HG03460 (cell line): Measurements from ENCODE around the gene ARID1A.
A peak's percentile ranks its signal among the peaks of the same experiment; 100 is the strongest.

Source experiments
- ATAC-seq: cut with Tn5 transposase; IDR thresholded peaks from one replicate; pipeline ENCODE4 v1.9.1; 2021; ENCODE audit not compliant: unreplicated experiment

The ARID1A gene

DNA sequence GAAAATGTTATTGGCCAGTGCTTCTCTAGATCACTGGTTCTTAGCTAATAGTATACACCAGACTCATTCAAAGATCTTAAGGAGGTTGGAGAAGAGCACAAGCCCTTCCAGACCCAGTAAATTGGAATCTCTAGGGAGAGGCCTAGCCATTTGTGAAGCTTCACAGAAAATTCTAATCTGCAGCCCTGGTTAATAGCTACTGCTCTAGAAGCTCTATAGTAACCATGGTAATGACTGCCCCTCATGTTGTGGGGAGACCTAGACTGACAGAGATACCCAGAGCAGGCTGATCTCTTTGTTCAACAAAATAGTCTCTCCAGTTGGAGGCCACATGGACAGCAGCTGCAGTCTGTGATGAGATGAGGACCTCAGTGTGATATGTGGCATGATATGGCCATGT, 31.7 kb downstream of the ARID1A start:
- ATAC-seq: no peak

DNA sequence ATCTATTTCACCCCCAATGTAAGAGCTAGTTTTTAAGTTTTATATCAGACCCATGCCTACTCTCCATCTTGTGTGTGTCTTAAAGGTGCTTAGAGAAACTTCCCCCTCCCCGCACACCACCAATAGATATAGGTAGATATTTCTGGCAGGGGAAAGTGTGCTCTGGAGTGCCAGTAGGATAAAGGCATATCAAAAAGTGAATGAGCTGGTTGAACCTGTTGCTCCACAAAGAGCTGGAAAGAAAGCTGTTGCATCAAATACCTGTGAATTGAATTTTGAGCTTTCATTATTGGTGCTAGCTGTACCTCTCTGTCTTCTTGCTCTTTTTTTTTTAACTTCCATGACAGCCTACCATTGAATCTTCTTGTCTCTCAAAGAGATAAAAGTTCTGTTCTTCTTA, 32.8 kb downstream of the ARID1A start:
- ATAC-seq: no peak

DNA sequence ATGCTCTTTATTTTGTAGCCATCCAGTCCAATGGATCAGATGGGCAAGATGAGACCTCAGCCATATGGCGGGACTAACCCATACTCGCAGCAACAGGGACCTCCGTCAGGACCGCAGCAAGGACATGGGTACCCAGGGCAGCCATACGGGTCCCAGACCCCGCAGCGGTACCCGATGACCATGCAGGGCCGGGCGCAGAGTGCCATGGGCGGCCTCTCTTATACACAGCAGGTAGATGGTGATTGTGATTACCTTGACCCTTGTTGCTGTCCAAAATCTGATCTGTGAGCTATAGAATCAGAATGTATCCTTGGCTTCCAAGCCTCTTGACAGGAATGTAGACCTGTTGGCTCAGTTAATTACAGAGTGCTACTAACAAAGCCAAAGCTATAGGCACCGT, 33.8 kb downstream of the ARID1A start:
- no peak for ATAC-seq

DNA sequence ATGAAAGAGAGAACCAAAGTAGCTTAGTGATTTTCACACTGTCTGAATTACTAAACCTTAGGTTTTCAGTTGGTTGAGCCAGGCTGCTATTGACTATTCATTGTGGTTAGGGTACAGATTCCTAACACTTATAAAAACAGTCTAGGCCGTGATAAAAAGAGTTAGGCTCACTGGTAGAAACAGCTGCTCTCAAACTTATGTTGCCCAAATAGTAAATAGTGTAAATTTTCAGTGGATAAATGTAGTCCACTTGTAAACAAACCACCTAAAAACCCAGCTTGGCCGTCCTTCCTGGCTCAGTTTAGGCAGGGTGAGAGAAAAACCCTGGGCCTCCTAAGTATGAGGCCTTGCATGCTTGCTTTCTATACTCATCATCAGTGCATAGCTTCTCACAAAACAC, 34.9 kb downstream of the ARID1A start:
- no peak for ATAC-seq

DNA sequence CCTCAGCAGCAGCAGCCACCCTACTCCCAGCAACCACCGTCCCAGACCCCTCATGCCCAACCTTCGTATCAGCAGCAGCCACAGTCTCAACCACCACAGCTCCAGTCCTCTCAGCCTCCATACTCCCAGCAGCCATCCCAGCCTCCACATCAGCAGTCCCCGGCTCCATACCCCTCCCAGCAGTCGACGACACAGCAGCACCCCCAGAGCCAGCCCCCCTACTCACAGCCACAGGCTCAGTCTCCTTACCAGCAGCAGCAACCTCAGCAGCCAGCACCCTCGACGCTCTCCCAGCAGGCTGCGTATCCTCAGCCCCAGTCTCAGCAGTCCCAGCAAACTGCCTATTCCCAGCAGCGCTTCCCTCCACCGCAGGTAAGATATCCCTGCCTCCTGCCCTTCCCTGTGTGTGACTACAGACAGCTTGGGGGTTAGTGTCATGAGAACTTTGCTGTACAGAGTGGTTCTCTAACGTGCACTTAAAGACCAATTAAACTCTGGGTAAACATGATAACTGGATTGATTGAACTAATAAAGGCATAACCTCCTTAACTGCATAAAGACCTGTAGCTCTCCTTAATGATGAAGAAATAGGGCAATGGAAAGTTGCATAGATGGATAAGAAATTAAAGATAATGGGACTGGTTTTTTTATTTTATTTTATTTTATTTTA, 35.6 kb downstream of the ARID1A start:
- ATAC-seq: no peak

DNA sequence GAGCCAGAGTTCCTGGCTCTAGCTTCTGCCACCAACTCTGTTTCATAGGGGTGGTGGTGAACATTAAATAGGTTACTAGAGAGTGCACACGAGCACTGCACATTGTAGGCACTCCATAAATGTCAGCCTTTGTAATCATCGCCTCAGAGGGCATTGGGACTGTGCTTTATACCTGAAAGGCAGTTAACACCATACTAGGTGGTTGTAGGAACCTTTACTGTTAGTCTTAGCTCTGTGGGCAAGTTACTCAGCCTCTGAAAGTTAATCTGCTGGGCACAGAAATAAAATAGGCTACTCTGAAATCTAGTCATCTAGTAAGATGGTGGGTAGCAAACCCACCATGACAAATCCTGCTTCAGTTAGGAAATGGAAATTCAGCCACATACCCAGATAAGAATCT, 37.6 kb downstream of the ARID1A start:
- no peak for ATAC-seq

DNA sequence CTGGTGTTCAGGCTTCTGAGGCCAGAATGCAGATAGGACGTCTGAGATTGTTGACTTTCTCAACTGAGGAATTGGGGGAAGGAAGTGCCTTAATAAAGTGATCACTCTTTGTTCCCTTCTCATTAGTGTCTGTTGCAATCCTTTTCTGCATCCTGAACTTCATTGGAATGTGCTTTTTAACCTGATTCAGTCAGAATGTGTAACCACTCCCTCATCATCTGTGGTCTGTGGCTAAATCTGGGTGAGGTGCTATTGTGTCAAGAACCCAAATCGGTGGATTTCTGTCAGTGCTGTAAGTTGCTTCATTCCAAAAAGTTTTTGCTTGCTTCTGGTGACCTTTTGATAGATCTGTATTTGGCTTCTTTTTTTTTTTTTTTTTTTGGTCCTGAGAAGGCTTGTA, 38.2 kb downstream of the ARID1A start:
- ATAC-seq: no peak

DNA sequence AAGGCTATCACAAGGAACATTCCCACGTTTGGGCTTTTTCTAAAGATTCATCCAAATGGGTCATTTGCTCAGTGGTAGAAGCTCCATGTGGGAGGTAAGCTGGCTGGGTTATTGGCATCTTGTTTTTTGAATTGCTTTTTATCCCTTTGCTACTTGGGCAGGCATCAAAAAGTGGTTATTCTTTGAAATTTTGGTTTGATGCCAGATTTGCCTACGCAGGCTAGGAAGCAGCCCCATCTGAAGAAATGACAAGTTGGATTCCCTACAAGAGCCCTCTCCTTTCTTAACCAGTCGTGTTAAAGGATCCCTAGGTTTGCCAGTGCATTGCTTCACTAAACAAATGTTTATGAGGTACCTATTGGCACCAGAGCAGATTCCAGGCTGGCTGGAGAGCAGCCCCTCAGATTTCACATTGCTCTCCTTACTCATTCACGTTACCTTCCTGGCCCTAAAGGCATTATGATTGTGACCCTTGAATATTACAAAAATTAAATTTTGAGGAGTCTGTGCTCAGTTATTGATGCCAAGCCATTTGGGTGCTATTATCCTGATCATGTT, 38.8 kb downstream of the ARID1A start:
- no peak for ATAC-seq

DNA sequence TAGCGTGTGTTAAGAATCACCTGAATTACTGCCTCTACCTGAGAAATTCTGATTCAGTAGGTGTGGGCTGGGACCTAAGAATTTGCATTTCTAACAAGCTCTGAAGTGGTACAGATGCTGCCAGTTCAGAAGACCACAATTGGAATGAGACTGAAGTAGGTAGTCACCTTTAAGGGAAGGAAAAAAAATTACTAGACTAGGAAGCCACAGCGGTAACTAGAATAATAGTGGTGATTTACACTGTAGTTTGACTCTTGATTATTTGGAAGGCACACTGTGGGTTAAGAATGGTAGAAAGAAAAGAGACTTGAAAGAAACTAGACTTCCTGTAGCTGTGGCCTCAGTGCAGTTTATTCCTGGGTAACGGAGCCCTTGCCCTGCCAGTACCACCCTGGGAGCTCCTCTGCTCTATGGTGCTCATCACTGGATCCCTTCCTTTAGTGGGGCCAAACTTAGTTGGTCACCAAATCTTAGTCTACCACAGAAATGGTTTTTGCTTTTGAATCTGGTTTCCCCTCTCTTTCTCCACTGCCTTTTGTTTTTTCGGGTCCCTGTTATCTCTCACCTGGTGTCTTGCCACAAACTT, 43.6 kb downstream of the ARID1A start:
- ATAC-seq: no peak

DNA sequence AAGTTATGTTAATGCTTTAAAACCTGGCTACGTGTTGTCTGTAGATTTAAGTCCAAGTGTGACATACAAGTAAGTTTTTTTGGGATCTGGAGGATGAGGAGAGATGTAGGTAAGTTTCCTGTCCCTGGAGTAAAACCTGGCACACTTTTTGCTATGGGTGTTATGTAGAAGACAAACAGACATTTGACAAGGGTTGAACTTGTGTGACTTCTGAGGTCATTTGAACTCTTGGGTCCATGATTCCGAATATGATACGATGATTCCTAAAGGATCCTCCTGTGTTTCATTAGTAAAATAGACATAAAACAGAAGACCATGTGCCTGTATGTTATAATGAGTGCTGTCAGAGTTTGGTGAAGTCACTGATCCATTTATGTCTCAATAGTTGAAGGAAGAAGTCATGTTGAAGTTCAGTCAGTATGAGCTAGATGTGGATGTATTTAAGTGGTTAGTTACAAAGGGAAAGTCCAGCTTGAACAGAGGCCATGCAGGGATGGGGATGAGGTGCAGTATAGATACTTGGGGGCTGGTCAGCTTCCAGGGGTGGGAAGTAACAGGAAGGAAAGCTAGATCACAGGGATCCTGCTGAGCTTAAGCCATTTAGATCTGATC, 44.3 kb downstream of the ARID1A start:
- no peak for ATAC-seq

DNA sequence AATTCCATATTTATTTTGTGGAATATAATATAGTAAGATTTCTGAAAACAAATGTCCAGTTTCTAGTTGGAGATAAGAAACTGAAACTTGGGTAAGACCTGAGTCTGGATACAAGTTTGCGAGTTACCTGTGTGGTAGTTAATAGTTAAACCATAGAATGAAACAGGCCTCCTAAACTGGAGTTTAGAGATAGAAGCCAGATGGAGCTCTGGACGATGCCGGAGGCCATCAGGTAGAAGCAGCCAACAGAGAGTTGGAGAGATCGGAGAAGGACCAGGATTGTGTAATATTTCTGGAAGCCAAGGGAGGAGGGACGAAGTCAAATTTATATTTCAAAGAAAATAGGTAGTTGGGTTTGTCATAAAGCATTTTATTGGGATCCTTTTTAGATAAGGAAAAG, 45.1 kb downstream of the ARID1A start:
- no peak for ATAC-seq

DNA sequence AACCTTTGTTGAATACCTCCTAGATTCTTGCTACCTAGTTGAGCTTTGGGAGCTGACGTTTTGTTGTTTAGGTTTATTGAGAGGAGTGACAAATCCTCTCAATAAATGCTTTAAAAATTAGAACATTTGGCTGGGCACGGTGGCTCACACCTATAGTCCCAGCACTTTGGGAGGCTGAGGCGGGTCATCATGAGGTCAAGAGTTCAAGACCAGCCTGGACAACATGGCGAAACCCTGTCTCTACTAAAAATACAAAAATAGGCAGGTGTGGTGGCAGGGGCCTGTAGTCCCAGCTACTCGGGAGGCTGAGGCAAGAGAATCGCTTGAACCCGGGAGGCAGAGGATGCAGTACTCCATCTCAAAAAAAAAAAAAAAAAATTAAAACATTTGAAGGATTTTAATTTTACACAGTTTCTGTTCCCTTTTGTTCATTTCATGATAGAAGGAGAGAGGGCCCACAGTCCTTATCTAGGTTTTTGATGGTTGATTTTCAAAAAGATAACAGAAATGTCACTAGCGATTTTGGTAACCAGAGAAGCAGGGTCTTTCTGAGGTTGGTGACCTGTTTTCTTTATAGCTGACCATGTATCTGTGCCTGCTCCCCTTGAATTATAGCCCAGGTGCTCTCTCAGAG, 47.7 kb downstream of the ARID1A start:
- ATAC-seq: no peak

DNA sequence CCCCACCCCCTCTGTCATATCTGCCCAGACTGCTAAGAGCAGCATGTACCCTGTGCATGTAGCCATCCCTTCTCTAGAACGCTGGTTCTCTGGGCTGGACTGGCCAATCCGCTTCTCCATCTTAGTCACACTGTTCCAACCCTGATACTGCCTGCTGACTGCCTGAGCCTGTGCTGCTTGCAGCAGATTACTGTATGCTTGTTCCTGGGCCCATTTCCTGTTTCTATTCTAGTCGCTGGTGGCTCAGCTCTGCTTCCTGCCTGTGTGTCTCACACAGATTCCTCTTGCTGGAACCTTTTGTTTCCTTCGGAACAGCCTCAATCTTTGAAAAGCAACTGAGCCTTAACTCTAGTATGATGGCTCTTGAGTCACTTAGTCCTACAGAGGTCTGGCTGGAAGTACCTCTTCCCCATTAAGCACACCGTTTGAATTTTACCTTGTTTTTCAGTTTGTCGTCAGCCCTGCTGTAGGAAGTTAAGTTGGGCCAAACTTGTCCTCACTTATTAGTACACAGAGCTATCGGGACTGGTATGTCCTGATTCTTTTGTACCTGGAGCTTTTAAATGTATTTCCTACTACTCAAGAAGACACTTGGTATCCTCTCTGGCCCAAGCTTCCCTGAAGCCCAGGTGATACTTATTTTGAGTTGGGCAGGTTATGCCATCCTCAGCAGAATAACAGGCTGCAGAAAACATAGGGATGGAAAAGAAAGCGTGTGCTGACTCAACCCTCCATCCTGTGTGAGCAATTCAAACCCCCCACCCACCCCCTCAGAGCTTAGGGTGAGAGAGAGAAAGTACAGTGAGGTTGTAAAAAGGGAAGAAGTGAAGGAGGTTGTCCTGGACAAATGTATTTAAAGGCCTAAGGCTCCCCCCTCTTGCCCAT, 48.5 kb downstream of the ARID1A start:
- ATAC-seq: peak; percentile 98

DNA sequence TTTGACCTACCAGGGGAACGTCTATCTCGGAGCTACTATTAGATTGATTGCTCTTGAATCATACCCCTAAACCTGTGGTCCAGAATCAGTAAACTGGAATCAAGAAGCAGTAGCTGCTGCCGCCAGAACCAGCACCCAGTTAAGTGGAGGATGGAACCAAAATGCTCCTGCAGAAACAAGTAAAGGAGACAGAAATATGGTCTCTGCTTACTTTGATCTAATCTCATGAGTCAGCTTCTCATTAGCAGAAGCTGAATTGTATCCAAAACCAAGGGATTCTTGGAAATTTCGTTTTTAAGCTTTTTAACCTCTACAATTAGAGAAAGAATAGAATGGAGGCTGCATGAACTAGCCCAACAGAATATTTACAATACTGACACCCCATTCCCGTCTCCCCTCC, 49.4 kb downstream of the ARID1A start:
- no peak for ATAC-seq

DNA sequence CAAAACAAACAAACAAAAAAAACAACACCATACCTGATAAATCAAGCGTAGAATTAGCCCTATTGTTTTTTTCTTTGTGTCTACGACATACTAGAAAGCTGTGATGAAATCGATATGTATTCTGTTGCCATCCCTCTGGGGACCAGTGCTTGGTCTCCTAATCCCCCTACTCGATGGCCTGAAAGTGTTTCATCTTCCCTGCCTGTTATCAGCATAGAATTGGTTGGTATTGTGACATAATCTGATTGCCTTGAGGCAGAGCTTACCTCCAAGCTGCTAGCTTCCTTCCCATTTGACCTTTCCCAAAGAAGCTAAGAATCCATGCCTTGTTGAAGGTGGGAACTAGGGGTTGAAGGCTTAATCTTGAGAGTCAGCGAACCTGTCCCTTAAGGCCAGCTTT, 51.2 kb downstream of the ARID1A start:
- no peak for ATAC-seq

DNA sequence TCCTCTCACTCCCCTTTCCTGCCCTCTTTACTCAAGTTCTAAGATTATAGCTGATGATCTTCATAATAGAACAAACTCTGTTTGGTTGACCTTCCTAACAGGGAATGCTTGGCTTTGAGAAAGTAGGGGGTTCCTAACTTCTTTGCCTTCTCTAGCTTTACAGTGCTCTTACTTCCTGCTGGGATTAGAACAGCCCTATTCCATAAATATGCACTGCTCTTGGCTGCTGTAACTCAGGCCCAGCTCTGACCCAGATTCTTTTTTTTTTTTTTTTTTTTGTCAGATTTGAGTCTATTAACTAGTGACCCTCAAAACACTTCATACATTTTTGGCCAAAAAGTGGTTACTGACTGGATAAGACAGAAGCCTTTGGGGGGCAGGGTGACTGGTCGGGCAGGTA, 52.5 kb downstream of the ARID1A start:
- ATAC-seq: no peak

DNA sequence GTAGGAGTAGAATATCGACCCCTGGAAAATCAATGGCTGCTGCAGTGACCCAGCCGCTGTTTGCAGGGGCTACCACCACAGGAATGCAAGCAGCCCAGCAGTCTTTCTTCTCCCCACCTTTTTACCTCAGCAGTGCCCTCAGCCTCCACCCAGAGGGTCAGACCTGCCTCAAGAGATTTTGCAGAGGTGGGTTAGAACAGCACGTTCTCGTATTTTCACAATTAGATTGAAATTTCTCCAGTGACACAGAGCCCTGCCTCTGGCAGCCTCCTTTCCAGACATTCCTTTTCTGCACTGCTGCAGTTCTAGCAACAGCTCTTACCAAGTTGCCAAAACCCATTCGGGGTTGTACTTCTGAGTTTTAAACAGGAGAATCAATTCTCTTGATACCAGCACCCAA, 53.6 kb downstream of the ARID1A start:
- no peak for ATAC-seq

DNA sequence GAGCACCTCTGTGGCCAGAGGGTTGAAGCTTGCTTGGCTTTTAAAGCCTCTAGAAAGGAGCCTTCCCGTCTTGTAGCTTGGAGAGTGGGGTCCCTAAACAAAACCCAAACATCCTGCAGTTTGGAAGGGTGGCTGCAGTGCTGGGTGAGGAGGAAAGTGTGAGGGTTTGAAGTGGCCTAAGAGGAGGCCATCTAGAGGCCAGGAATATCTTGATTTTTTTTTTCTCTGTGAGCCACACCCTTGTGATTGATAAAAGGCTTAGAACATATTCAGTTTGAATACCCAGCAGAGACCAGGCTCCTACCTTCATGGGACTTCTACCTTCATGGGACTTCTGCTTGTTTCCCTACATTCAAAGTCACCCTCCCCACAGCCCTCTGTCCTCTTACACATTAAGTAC, 54.6 kb downstream of the ARID1A start:
- no peak for ATAC-seq

DNA sequence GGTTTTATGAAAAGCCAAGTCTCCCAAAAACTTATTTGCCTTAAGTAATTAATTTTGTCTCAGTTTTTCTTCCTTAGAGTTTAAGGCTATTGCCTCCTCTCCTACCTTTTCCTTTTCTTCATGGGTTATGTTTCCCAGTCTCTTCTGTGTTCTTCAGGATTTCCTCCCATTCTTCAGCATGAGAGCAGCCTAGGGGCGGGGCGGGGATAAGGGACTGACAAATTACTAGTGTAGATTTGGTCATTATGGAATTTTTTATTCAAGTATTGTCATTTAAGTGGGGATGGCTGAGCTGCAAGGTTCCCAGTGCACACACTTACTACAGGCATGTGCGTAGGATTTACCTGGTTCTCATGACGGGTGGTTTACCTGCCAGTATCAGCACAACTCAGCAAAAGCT, 56.7 kb downstream of the ARID1A start:
- ATAC-seq: no peak

DNA sequence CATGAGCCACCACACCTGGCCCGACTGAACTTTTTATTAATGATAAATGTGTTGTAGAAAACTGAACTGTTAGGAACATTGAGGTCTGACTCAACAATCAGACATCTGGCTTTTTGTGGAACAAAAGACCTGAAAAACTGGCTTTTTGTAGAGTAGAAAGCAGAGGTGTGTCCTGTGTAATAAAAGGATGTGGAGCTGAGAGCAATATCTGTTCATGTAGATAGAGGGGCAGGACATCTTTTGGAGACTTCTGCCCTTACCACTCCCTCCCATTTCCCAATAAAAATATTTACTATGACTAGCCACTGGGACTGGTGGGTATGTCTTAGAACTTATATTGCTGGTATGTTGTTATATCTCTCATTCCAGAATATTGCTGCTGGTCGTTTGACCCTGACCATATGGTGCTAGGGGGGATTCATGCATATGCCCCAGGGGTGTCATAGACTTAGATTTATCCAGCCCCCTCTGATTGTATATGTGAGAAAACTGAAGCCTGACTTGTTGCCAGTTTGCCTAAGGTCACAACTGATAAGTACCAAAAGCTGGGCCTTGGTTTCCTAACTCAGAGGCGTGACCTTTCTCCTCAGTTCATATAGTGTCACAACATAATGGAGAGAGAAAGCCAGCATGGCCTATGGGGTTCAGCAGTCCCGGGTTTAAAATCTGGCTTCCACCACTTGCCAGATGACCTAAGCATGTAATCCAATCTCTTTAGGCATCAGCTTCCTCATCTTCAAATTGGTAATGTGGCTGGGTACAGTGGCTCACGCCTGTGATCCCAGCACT, 58.5 kb downstream of the ARID1A start:
- no peak for ATAC-seq
